OCI-LY7 (cell line): Measurements from ENCODE around the gene FOXO3.
"Not testable (repeated sequence)": the region's sequence is repeated elsewhere in the genome, so short reads cannot be mapped to it uniquely, and the experiment has no call there.

Source experiments
- EZH2phosphoT487 ChIP-seq: fragments of 200-600 bp; sonication (generic); IDR thresholded peaks from 2 replicates; pipeline ENCODE4 v1.6.1; 2018; ENCODE audit warnings: low read depth, borderline replicate concordance, mild to moderate bottlenecking, mixed run types, antibody characterized with exemption, low read length, moderate library complexity, mixed read lengths
- TF ChIP-seq, protein P1 (sequence below): fragments of 200-600 bp; sonication (generic); conservative IDR thresholded peaks from 2 replicates; pipeline ENCODE4 v1.5.1; 2014; ENCODE audit warnings: mild to moderate bottlenecking, antibody characterized with exemption, low read length, moderate library complexity, mixed read lengths

DNA sequence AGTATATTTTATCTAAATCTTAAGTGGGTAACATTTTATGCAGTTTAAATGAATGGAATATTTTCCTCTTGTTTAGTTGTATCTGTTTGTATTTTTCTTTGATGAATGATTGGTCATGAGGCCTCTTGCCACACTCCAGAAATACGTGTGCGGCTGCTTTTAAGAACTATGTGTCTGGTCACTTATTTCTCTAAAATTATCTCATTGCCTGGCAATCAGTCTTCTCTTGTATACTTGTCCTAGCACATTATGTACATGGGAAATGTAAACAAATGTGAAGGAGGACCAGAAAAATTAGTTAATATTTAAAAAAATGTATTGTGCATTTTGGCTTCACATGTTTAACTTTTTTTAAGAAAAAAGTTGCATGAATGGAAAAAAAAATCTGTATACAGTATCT, 123.3 kb downstream of the FOXO3 start:
- TF ChIP-seq, protein P1, sequence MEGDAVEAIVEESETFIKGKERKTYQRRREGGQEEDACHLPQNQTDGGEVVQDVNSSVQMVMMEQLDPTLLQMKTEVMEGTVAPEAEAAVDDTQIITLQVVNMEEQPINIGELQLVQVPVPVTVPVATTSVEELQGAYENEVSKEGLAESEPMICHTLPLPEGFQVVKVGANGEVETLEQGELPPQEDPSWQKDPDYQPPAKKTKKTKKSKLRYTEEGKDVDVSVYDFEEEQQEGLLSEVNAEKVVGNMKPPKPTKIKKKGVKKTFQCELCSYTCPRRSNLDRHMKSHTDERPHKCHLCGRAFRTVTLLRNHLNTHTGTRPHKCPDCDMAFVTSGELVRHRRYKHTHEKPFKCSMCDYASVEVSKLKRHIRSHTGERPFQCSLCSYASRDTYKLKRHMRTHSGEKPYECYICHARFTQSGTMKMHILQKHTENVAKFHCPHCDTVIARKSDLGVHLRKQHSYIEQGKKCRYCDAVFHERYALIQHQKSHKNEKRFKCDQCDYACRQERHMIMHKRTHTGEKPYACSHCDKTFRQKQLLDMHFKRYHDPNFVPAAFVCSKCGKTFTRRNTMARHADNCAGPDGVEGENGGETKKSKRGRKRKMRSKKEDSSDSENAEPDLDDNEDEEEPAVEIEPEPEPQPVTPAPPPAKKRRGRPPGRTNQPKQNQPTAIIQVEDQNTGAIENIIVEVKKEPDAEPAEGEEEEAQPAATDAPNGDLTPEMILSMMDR: not testable (repeated sequence)
- TF ChIP-seq EZH2phosphoT487: not testable (repeated sequence)
